IPS-18c (cell line): Measurements from ENCODE around the gene CCND1.

Source experiments
- H3K4me3 ChIP-seq: 2 replicates; pipeline ENCODE4 v1.7.0; 2013; ENCODE audit warnings: low read depth, mild to moderate bottlenecking, low read length, moderate library complexity; ENCODE audit not compliant: insufficient read depth
- H3K9me3 ChIP-seq: one replicate; pipeline ENCODE4 v1.6.1; 2013; ENCODE audit warnings: mild to moderate bottlenecking, low read length, moderate library complexity; ENCODE audit not compliant: control insufficient read depth, insufficient read depth

Gene CCND1

GRCh38 chr11:69646493-69647389, 5.8 kb downstream of the CCND1 start:
- Histone ChIP-seq H3K4me3 (no peak overlapping the region), H3K9me3 (no peaks in the 10 kb centered on the region)

GRCh38 chr11:69647390-69647748, 6.4 kb downstream of the CCND1 start:
- Histone ChIP-seq H3K4me3 (no peak overlapping the region), H3K9me3 (no peaks in the 10 kb centered on the region)

- Histone ChIP-seq H3K9me3 (no peaks in the 10 kb centered on the region), H3K4me3 (no peak overlapping the region)
Observed at GRCh38 chr11:69647761-69648497, 7.0 kb downstream of the CCND1 start.

GRCh38 chr11:69648679-69649575, 8.0 kb downstream of the CCND1 start:
- Histone ChIP-seq H3K9me3 (no peaks in the 10 kb centered on the region), H3K4me3 (no peak overlapping the region)

- Histone ChIP-seq H3K9me3 (no peaks in the 10 kb centered on the region), H3K4me3 (no peak overlapping the region)
Observed at GRCh38 chr11:69649576-69649900, 8.6 kb downstream of the CCND1 start.

GRCh38 chr11:69650081-69650831, 9.3 kb downstream of the CCND1 start:
- no peak overlapping the region for H3K4me3 ChIP-seq

GRCh38 chr11:69650832-69651344, 9.9 kb downstream of the CCND1 start:
- no peak overlapping the region for H3K4me3 ChIP-seq

More at GRCh38 chr11:69650081-69650831, 9.3 kb downstream of the CCND1 start:
- no peaks in the 10 kb centered on the region for H3K9me3 ChIP-seq

GRCh38 chr11:69651834-69652620, 11.1 kb downstream of the CCND1 start:
- Histone ChIP-seq H3K9me3 (no peaks in the 10 kb centered on the region), H3K4me3 (no peak overlapping the region)

More at GRCh38 chr11:69650832-69651344, 9.9 kb downstream of the CCND1 start:
- H3K9me3 ChIP-seq, result no peaks in the 10 kb centered on the region

GRCh38 chr11:69652999-69653398, 12.0 kb downstream of the CCND1 start:
- Histone ChIP-seq H3K9me3 (no peaks in the 10 kb centered on the region), H3K4me3 (no peak overlapping the region)

GRCh38 chr11:69653406-69653960, 12.5 kb downstream of the CCND1 start:
- no peaks in the 10 kb centered on the region for H3K9me3 ChIP-seq
- no peak overlapping the region for H3K4me3 ChIP-seq

GRCh38 chr11:69654001-69654659, 13.2 kb downstream of the CCND1 start:
- no peaks in the 10 kb centered on the region for H3K9me3 ChIP-seq
- H3K4me3 ChIP-seq, result no peak overlapping the region

GRCh38 chr11:69654660-69655478, 13.9 kb downstream of the CCND1 start:
- H3K4me3 ChIP-seq, result no peak overlapping the region
- no peaks in the 10 kb centered on the region for H3K9me3 ChIP-seq

GRCh38 chr11:69655479-69656428, 14.8 kb downstream of the CCND1 start:
- no peak overlapping the region for H3K4me3 ChIP-seq
- no peaks in the 10 kb centered on the region for H3K9me3 ChIP-seq
